NCI-H446 (cell line): ENCODE data around the gene CFAP73.

ENCODE experiments used
- DNase-seq, 2 experiments: peaks; one replicate each; lab custom pipeline; 2025; lab: John Stamatoyannopoulos, UW

Gene CFAP73

DNA sequence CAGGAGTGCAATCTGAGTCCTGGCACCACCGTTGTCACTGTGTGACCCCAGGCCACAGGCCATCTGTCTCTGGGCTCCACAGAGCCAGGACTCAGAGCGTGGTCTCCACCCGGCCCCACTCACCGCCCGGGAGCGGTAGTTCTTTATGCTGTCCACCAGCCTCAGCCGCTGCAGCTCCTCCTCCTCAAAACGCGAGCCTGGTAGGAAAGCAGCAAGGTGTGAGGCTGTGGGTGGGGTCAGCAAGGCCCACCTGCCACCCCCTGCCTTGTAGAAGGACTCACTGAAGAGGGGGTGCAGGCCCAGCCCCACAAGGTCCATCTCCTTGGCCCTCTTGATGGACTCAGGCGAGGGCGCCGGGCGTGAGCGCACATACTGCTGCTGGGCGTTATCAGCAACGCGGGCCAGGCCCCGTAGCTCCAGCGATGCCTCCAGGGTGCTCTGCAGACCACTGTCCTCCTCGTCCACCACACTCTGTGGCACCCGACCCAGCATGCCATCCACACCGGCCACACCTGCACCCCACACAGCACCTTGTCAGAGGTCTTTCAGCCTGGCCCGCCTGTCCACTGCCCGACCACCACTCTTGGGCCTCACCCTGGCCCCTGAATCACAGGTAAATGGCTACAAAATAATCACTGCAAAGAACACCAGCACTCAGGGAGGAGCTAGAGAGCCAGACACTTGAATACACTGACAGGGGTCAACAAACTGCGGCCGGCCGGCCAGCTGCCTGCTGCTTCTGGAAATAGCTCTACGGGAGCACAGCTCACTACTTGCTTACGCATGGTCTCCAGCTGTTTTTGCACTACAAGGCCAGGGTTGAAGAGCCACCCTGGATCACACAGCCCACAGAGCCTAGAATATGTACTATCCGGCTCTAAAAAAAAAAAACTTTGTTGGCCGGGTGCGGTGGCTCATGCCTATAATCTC is 16.3 kb downstream of the CFAP73 start:
- DNase-seq = no peak

DNA sequence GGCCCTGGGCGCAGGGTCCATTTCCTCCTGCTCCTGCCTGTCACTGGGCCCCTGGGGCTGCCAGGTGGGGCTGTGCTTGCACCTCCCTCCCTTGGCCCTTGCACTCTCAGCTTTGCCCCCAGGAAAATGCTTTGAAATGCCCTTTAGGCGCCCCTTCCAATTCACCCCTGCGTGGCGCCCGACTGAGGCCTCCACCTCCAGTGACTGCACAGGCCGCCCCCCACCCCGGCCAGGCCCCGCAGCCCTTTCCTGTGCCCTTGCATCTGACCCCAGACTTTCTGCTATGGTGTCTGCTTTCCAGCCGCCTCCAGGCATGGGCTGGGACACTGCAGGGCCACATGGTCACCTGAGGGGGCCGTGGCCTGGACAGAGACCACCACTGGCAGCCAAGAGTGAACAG is 18.3 kb downstream of the CFAP73 start:
- no peak for DNase-seq

DNA sequence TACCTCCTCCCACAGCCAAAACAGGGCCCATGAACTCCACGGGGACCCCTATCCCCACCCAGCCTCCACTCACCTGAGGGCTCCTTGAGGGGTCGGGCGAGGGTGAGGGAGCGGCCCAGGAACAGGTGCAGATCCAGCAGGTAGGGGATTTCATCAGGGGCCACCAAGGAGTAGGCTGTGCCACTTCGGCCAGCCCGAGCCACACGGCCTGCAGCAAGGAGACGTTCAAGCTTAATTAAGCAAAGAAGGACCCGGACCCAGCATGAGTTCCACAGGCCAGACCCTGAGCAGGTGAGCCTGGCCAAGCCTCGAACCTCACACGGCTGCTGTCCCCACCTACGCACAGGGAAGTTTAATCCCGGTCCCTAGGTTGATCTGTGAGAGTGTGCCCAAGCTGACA is 20.2 kb downstream of the CFAP73 start:
- no peak for DNase-seq

- no peak for DNase-seq
These were observed 20.9 kb downstream of the CFAP73 start for GRCh38 chr12:113170457-113170856.

GRCh38 chr12:113170926-113171325 is 21.4 kb downstream of the CFAP73 start:
- no peak for DNase-seq

DNA sequence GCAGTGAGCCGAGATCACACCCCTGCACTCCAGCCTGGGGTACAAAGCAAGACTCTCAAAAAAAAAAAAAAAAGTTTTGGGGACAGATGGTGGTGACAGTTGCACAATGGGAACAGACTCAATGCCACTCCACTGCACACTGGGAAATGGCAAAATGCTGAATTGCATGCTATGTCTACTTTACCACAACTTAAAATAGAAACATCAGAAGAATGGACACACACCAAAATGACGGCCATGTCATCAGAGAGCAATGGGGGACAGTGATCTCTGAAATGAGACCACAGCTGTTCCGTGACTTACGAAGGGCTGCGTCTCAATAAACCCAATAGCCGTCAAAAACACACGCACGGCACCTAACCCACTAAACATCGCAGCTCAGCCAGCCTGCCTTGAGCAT is 22.0 kb downstream of the CFAP73 start:
- no peak for DNase-seq

- no peak for DNase-seq
These were observed 22.7 kb downstream of the CFAP73 start for GRCh38 chr12:113172185-113172584.

DNA sequence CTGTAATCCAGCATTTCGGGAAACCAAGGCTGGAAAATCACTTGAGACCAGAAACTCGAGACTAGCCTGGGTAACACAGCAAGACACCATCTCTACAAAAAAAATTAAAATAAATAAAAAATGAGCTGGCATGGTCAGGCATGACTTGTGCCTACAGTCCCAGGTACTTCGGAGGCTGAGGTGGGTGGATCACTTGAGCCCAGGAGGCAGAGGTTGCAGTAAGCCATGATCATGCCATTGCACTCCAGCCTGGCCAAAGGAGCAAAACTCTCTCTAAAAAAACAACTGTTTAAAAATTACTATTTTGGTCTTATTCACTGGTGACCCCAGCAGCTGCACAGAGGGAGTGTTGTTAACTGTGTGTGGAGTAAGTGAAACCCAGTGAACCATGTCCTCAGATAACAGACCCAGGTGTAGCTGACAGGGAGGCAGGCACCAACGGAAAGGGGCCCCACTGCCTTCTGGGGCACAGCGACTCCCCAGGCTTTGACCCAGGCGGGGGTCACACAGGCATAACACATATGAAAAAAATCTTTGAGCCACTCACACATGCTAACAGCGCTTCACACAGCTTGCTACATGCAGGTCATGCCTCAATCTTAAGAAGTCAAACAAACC is 23.7 kb downstream of the CFAP73 start:
- no peak for DNase-seq

DNA sequence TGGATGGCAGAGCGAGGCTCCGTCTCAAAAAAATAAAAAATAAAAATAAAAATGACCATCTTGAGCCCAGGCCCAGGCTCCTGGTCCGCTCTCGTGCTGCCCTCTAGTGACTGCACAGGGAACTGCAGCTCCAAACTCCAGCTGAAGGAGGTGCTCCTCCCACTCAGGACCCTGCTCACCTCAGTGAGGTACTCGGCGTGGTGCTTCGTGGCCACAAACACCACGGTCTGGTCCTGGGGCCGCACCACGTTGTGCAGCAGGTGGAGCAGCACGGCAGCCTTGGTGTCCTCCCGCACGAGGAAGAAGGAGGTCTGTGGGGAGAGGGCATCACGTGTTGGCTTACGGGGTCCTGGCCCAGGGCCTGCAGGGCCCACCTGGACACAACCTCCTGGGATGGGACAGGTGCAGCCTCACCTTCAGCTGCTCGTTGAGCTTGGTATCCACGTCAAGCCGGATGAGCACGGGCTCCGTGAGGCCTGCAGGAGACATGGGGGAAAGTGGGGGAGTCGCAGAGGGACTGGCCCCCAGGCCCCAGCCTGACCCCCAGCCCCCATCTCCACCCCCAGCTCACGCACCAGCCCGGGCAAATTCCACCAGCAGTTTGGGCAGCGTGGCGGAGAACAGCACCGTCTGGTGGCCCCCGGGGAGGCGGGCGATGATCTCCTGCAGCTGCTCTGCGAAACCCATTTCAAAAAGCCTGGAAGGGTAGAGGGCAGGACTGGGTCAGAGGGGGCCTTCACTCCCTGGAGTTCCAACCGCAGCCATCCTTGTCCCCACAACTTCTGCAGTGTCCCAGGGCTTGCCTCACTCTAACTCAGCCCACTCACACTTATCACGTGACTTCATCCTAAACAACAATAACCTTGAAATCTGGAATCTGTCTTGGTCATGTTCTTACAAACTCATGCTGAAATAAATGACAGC is 25.2 kb downstream of the CFAP73 start:
- peak; percentile 13 to 71 for DNase-seq

GRCh38 chr12:113179023-113179422 is 29.5 kb downstream of the CFAP73 start:
- no peak for DNase-seq

DNA sequence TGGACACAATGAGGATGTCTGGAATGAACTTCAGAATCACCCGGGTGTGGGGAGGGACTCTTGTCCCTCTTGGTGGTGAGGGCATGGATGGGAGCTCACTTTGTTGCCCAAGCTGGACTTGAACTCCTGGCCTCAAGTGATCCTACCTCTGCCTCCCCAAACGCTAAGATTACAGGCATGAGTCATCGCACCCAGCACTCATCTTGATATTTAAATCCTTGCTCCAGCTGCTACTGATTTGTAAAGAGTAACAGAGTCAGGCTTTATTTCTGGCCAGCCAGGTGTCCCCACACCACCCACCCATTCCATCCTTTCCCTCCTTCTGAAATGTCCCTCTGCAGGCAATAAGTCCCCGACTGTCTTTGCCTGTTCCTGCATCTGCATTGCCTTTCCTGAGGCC is 30.8 kb downstream of the CFAP73 start:
- DNase-seq = no peak

DNA sequence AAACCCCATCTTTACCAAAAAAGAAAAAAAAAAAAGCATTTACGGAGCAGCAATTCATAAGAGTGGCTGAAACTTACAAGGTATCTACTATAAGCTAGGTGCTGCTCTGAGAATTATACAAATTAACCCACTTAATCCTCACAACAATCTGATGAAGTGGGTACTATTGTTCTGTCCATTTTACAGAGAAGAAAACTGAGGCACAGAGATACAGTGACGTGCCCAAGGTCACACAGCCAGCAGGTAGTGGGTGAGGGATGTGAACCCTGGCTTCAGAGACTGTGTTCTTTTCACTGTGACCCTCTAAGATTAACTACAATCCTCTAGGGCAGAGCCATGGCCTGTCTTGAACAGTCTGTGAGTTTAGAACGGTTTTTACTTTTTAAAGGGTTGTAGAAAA is 32.5 kb downstream of the CFAP73 start:
- no peak for DNase-seq

DNA sequence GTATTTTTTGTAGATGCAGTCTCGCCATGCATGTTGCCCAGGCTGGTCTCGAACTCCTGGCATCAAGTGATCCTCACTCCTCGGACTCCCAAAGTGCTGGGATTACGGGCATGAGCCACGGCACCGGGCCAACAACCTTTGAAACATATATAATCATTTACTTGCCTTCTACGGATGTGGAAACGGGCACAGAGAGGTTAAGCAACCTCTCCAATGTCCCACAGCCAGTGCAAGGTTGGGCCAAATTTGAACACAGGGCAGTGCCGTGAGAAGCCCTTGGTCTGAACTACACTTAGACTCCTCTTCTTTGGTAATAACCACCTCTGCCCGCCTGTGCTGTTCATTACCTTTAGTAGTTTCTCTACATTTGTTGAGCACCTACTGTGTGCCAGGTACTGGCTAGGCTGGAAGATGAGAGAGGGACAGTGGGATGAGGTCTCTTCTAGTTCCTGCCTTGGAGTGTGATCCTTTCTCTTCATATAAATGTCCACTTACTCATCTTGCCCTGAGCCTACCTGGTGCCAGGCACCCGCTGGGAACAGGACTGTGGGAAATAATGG is 33.6 kb downstream of the CFAP73 start:
- no peak for DNase-seq

GRCh38 chr12:113184098-113184899 is 34.8 kb downstream of the CFAP73 start:
- peak in 1 of 2 experiments; percentile 70 for DNase-seq

DNA sequence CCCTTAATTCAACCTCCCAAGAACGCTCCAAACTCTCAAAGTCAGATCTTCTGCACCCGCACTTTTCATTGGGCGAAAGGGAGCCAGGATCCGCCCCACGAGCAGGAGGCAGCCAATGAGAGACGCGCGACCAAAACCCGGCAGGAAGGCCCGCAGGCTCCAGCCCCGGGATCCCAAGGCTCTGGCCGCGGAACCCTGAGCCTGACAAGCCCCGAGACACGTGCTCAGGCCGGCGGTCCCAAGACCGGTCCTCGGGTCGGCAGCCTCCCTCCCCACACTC is 35.3 kb downstream of the CFAP73 start:
- DNase-seq = peak; percentile 70 to 88

DNA sequence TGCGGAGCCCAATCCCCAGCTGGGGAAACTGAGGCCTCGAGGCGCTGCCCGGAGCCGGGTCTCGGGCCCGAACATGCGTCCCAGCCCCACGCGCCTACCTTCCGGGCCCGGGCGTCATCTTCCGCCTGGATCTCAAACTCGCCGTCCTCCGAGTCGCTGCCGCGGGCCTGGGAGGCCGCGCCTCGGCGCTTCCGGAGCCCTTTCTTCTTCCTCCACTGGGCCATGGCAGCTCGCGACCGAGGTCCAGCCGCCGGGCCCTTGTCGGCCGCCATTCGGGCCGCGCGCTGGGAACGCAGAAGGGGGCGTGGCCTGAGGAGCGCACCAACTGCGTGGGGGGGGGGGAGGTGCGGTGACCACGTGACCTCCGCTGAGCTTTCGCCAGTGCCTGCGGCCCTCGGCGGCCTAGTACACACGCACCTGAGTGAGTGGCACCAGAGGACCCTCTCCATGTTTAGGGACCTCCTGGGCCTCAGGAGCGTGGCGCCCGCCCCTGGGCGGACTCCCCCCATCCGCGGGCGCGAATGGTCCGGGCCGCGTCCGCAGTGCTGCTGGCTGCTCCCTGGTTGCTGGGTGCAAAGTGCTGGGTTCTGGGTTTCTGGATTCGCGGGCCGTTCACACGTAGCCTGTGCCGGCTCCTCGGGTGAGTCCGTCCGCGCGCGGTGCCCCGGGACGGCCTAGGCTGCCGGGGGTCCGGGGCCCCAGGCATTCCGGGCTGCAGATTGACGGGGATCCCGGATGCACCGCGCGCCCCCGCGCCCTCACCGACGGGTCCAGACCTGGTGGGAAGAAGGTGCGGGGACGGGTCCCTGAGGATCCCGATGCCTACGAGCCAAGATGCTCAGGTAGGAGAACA is 35.9 kb downstream of the CFAP73 start, which contains the start of the genes DDX54 and RITA1:
Gene DDX54, minus strand, starts transcription at position 299 of the 853 bp plus-strand sequence. Its CDS starts 27 bp downstream, at position 272.
Gene RITA1, plus strand, starts transcription at position 542 of the 853 bp plus-strand sequence. CDS start 1,026 bp downstream, outside the sequence.
- peak; percentile 50 to 85 for DNase-seq

GRCh38 chr12:113186033-113186365 is 36.5 kb downstream of the CFAP73 start:
- DNase-seq = no peak

GRCh38 chr12:113186666-113187325 is 37.3 kb downstream of the CFAP73 start:
- no peak for DNase-seq

- DNase-seq = no peak
These were observed 39.8 kb downstream of the CFAP73 start for GRCh38 chr12:113189361-113189760.

GRCh38 chr12:113190761-113191160 is 41.2 kb downstream of the CFAP73 start:
- peak in 1 of 2 experiments; percentile 16 for DNase-seq
